Sigmoid colon (tissue), 7 donors: ENCODE measurements around the gene CCNF. TPM values are rescaled to one million over a fixed set of nuclear protein-coding genes. Genes with fewer than 3 reads are reported as not detected.

Source experiments
- DNase-seq: peaks from one replicate; pipeline ENCODE4 v3.0.0-alpha.2; 2019
- H3K27ac ChIP-seq, 4 donors: fragments of 200-600 bp; sonication (generic); one replicate each; pipeline ENCODE4 v1.5.1; 2016 to 2019; ENCODE audit warnings: mild to moderate bottlenecking in 1 of 4
- H3K27me3 ChIP-seq, 3 donors: fragments of 200-600 bp; sonication (generic); one replicate each; pipeline ENCODE4 v1.5.1; 2019; ENCODE audit warnings: mild to moderate bottlenecking in 1 of 3
- H3K36me3 ChIP-seq, 4 donors: fragments of 200-600 bp; sonication (generic); one replicate each; pipeline ENCODE4 v1.5.1; 2016 to 2019
- H3K4me1 ChIP-seq, 4 donors: fragments of 200-600 bp; sonication (generic); one replicate each; pipeline ENCODE4 v1.5.1; 2017 to 2019
- H3K4me3 ChIP-seq, 4 donors: fragments of 200-600 bp; sonication (generic); one replicate each; pipeline ENCODE4 v1.5.1; 2017 to 2019; ENCODE audit warnings: mild to moderate bottlenecking in 2 of 4, moderate library complexity in 1 of 4
- H3K9me3 ChIP-seq, 4 donors: fragments of 200-600 bp in 3 of 4; sonication (generic) in 3 of 4; one replicate each; pipeline versions ENCODE4 v1.5.1 to v1.6.1; 2013 to 2019
- CTCF ChIP-seq, 4 experiments: fragments of 450-650 bp in 3 of 4; fragments of 200-600 bp in 1 of 4; IDR thresholded peaks; one replicate each; pipeline ENCODE4 v1.5.1; 2016 to 2019; ENCODE audit warnings: antibody characterized with exemption in 4 of 4, mild to moderate bottlenecking in 3 of 4, moderate library complexity in 2 of 4
- EP300 ChIP-seq, 4 donors: sonication (generic); formaldehyde crosslinking; IDR thresholded peaks; one replicate each; pipeline ENCODE4 v1.6.1; 2017; ENCODE audit warnings: antibody characterized with exemption in 4 of 4
- POLR2A ChIP-seq, 2 donors: fragments of 450-650 bp; IDR thresholded peaks; one replicate each; pipeline ENCODE4 v1.6.1; 2016; ENCODE audit warnings: antibody characterized with exemption in 2 of 2, mild to moderate bottlenecking in 2 of 2, moderate library complexity in 2 of 2
- POLR2AphosphoS5 ChIP-seq, 4 donors: sonication (generic); formaldehyde crosslinking; IDR thresholded peaks; one replicate each; pipeline ENCODE4 v1.6.1; 2017; ENCODE audit warnings: antibody characterized with exemption in 4 of 4
- WGBS, 2 donors: extraction: QIAGEN DNeasy Blood & Tissue Kit; methylation state at CpG; one replicate each; pipeline ENCODE4 v1.1.7; 2013; 5-methylcytosine and 5-hydroxymethylcytosine counted together
- intact Hi-C: fragments of 100-400 bp; cut with DNase I; formaldehyde crosslinking; loops from one replicate; pipeline ENCODE4 v1.15.1; 2023
- polyA plus RNA-seq, 3 donors: library from polyadenylated mRNA; stranded (reverse); fragments of 200-250 nt; gene quantifications; one replicate each; pipeline ENCODE4 v1.2.3, GENCODE V29; 2013
- total RNA-seq, 4 donors: library from RNA; depleted of rRNA; stranded (reverse); fragments of >200 nt; gene quantifications; one replicate each; pipeline ENCODE4 v1.1.0, GENCODE V29; 2016
- donor health status: healthy with polysubstance abuse.
- donor health status: Bipolar disorder and iron deficiency.
- donor health status: healthy.

Gene CCNF
- total and polyA plus RNA-seq, 7 donors, result 0.60 to 11.6 (median 1.2) TPM

DNA sequence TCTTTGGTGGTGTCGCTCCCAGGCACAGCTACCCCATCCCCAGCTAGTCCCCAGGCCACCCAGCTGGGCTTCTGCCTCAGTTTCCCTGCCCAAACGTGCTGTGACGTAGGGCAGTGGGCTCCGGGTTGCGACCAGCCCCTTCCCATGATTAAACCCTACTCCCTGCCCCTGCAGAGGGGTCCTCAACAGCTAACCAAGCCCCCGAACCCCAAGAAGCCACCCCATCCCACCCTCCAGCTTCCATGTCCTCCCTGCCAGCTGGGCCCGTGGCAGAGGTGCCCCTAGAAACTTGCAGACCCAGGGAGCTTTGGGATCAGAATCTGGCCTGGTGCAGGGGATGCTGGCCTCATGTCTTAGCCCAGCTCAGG lies 41.0 kb downstream of the CCNF start:
- peaks cover 32 to 68% (median 49%) of the 10 kb centered on the region in 3 donors for H3K27me3 ChIP-seq
- H3K27ac ChIP-seq, result no peak overlapping the region
- no peak for DNase-seq
- no peaks in the 10 kb centered on the region for H3K36me3 ChIP-seq
- TF ChIP-seq POLR2A (IDR thresholded peaks at IDR 0.05), result no peak
- no peak for TF ChIP-seq EP300 (IDR thresholded peaks at IDR 0.05)
- no peak for TF ChIP-seq CTCF (IDR thresholded peaks at IDR 0.05)
- no peak for TF ChIP-seq POLR2AphosphoS5 (IDR thresholded peaks at IDR 0.05)
- intact Hi-C loops, result no loop called here
- WGBS, 2 donors, result 77 to 88% methylated on average over 7 of the region's 7 CpGs
- H3K4me1 ChIP-seq, result peaks cover 0 to 57% (median 47%) of the 10 kb centered on the region in 4 donors
- H3K4me3 ChIP-seq, result no peak overlapping the region
- no peaks in the 10 kb centered on the region for H3K9me3 ChIP-seq

- Histone ChIP-seq H3K36me3 (no peaks in the 10 kb centered on the region), H3K27ac (no peak overlapping the region), H3K4me1 (peaks cover 0 to 61% (median 50%) of the 10 kb centered on the region in 4 donors), H3K9me3 (no peaks in the 10 kb centered on the region), H3K4me3 (no peak overlapping the region), H3K27me3 (peaks cover 32 to 68% (median 49%) of the 10 kb centered on the region in 3 donors)
- WGBS, 2 donors, result 12 to 36% methylated on average over 9 of the region's 9 CpGs
- TF ChIP-seq CTCF (IDR thresholded peaks at IDR 0.05) (no peak), POLR2A (IDR thresholded peaks at IDR 0.05) (no peak), EP300 (IDR thresholded peaks at IDR 0.05) (no peak), POLR2AphosphoS5 (IDR thresholded peaks at IDR 0.05) (no peak)
- no peak for DNase-seq
- intact Hi-C loops, result no loop called here
Measured at GRCh38 chr16:2470603-2471015, 41.4 kb downstream of the CCNF start.

DNA sequence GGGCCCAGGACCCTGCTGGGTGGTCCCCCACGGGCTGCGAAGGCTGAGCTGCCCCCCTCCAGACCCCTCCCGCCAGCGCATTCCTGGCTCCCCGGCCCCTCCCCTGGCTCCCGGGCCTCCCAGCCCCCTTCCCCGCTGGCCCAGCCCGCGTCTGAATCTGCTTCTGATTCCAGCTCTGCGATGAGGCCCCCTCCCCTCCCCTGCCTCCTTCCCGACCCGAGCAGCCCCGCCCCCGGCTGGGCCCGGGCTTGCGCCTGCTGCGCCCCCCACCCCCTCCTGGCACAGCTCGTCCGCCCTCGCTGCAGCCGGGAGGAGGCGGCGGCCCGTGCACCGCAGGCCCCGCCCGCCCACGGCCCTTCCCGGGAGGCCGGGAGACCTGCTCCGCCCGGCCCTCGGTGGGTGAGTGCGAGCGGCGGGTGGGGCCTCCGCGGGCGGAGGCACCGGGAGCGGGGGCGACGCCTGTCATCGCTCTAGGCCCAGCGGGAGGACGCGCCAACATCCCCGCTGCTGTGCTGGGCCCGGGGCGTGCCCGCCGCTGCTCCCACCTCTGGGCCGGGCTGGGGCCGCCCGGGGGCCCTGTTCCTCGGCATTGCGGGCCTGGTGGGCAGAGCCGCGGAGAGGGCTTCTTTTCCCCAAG lies 41.9 kb downstream of the CCNF start, which contains the start of gene NTN3:
NTN3 (plus strand) TSS at position 282 of the 637 bp plus-strand sequence. CDS start 405 bp downstream, outside the sequence.
- WGBS, 2 donors, result 1 to 2% methylated on average over 59 of the region's 59 CpGs
- no peak for DNase-seq
- Histone ChIP-seq H3K4me3 (peak within 1 kb of the TSS in 3 of 4 donors; percentile 15 to 39 (median 30)), H3K27me3 (peaks cover 32 to 68% (median 49%) of the 10 kb centered on the region in 3 donors), H3K4me1 (peaks cover 0 to 66% (median 55%) of the 10 kb centered on the region in 4 donors), H3K9me3 (no peaks in the 10 kb centered on the region), H3K36me3 (no peaks in the 10 kb centered on the region), H3K27ac (no peak within 1 kb of the TSS)
- no peak for TF ChIP-seq CTCF (IDR thresholded peaks at IDR 0.05)
- no peak for TF ChIP-seq POLR2A (IDR thresholded peaks at IDR 0.05)
- TF ChIP-seq POLR2AphosphoS5 (IDR thresholded peaks at IDR 0.05), result no peak
- TF ChIP-seq EP300 (IDR thresholded peaks at IDR 0.05), result no peak
- intact Hi-C loops, result no loop called here

DNA sequence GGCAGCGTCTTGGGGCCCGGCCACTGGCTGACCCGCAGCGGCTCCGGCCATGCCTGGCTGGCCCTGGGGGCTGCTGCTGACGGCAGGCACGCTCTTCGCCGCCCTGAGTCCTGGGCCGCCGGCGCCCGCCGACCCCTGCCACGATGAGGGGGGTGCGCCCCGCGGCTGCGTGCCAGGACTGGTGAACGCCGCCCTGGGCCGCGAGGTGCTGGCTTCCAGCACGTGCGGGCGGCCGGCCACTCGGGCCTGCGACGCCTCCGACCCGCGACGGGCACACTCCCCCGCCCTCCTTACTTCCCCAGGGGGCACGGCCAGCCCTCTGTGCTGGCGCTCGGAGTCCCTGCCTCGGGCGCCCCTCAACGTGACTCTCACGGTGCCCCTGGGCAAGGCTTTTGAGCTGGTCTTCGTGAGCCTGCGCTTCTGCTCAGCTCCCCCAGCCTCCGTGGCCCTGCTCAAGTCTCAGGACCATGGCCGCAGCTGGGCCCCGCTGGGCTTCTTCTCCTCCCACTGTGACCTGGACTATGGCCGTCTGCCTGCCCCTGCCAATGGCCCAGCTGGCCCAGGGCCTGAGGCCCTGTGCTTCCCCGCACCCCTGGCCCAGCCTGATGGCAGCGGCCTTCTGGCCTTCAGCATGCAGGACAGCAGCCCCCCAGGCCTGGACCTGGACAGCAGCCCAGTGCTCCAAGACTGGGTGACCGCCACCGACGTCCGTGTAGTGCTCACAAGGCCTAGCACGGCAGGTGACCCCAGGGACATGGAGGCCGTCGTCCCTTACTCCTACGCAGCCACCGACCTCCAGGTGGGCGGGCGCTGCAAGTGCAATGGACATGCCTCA lies 42.6 kb downstream of the CCNF start:
- TF ChIP-seq EP300 (IDR thresholded peaks at IDR 0.05) (no peak), POLR2A (IDR thresholded peaks at IDR 0.05) (no peak), POLR2AphosphoS5 (IDR thresholded peaks at IDR 0.05) (no peak), CTCF (IDR thresholded peaks at IDR 0.05) (no peak)
- H3K4me1 ChIP-seq, result peaks cover 0 to 70% (median 59%) of the 10 kb centered on the region in 4 donors
- no peak for DNase-seq
- WGBS, 2 donors, result 34 to 38% methylated on average over 61 of the region's 61 CpGs
- intact Hi-C loops, result no loop called here
- H3K27ac ChIP-seq, result no peak overlapping the region
- peak overlapping the region in 3 of 4 donors; percentile 15 to 39 (median 30) for H3K4me3 ChIP-seq
- peaks cover 32 to 66% (median 49%) of the 10 kb centered on the region in 3 donors for H3K27me3 ChIP-seq
- no peaks in the 10 kb centered on the region for H3K36me3 ChIP-seq
- no peaks in the 10 kb centered on the region for H3K9me3 ChIP-seq
